Natural killer cell (primary cell): ENCODE data around the gene POU2F2. TPM values are rescaled to one million over a fixed set of nuclear protein-coding genes. Genes with fewer than 3 reads are reported as not detected.

Experiments used
- ATAC-seq, 3 donors: fragments of 150-1000 bp in 2 of 3; fragments of 200-7000 bp in 1 of 3; cut with Tn5 transposase; 1 replicate in 1 of 3; 2 replicates in 2 of 3; pipeline ENCODE4 v1.10.0; 2021; ENCODE audit warnings: mild to moderate bottlenecking in 2 of 3, moderate library complexity in 2 of 3
- DNase-seq, 2 donors: peaks; one replicate each; pipeline versions ENCODE4 v3.0.0 to v3.0.0-alpha.2; 2013 to 2021; ENCODE audit warnings: mixed read lengths in 1 of 2
- H3K27ac ChIP-seq: one replicate; pipeline ENCODE4 v1.5.1; 2013; ENCODE audit warnings: mild to moderate bottlenecking, low read length
- H3K27me3 ChIP-seq: one replicate; pipeline ENCODE4 v1.6.1; 2013; ENCODE audit warnings: low read length; ENCODE audit not compliant: control insufficient read depth, insufficient read depth
- H3K36me3 ChIP-seq: one replicate; pipeline ENCODE4 v1.6.1; 2013; ENCODE audit warnings: low read length; ENCODE audit not compliant: control insufficient read depth, insufficient read depth
- H3K4me1 ChIP-seq: one replicate; pipeline ENCODE4 v1.6.1; 2013; ENCODE audit warnings: low read length; ENCODE audit not compliant: control insufficient read depth, insufficient read depth
- H3K4me3 ChIP-seq: one replicate; pipeline ENCODE4 v1.5.1; 2013; ENCODE audit warnings: low read length
- H3K9me3 ChIP-seq: one replicate; pipeline ENCODE4 v1.6.1; 2013; ENCODE audit warnings: low read length; ENCODE audit not compliant: control insufficient read depth, insufficient read depth
- H3K27ac Mint-ChIP-seq, 2 donors: one replicate each; pipeline ENCODE4 v1.8.0; 2022; ENCODE audit warnings: mild to moderate bottlenecking in 2 of 2, mixed read lengths in 2 of 2, moderate library complexity in 1 of 2
- H3K27me3 Mint-ChIP-seq, 2 donors: one replicate each; pipeline ENCODE4 v1.8.0; 2022; ENCODE audit warnings: low read depth in 2 of 2, mixed read lengths in 2 of 2
- H3K36me3 Mint-ChIP-seq: one replicate; pipeline ENCODE4 v1.8.0; 2022; ENCODE audit warnings: mixed read lengths
- H3K4me1 Mint-ChIP-seq, 2 donors: one replicate each; pipeline ENCODE4 v1.8.0; 2022; ENCODE audit warnings: mixed read lengths in 2 of 2
- H3K4me3 Mint-ChIP-seq: one replicate; pipeline ENCODE4 v1.8.0; 2022; ENCODE audit warnings: mild to moderate bottlenecking, moderate library complexity, mixed read lengths
- H3K9me3 Mint-ChIP-seq, 2 donors: one replicate each; pipeline ENCODE4 v1.8.0; 2022; ENCODE audit warnings: mixed read lengths in 2 of 2
- WGBS: methylation state at CpG from one replicate; pipeline ENCODE4 v1.1.7; 2013; ENCODE audit warnings: missing lambda C conversion rate; ENCODE audit not compliant: insufficient coverage; 5-methylcytosine and 5-hydroxymethylcytosine counted together
- intact Hi-C: fragments of 100-400 bp; cut with micrococcal nuclease; formaldehyde crosslinking; loops from one replicate; pipeline ENCODE4 v1.14.2; 2022
- total RNA-seq, 4 donors: library from RNA; stranded (reverse); fragments of 120-200 nt in 1 of 4; gene quantifications; one replicate each; pipeline versions ENCODE4 v1.2.3 to v1.2.4, GENCODE V29; 2013 to 2022
- TF ChIP-seq, protein P1 (sequence below): fragments of 200-600 bp; IDR thresholded peaks from one replicate; pipeline ENCODE4 v1.8.0; 2022; ENCODE audit warnings: antibody characterized with exemption

The POU2F2 gene
- total RNA-seq, 3 donors from 2014 or later (not counting 1 experiment from before 2014, with no cell fraction given): 27.3 to 40.8 (median 29.3) TPM

DNA sequence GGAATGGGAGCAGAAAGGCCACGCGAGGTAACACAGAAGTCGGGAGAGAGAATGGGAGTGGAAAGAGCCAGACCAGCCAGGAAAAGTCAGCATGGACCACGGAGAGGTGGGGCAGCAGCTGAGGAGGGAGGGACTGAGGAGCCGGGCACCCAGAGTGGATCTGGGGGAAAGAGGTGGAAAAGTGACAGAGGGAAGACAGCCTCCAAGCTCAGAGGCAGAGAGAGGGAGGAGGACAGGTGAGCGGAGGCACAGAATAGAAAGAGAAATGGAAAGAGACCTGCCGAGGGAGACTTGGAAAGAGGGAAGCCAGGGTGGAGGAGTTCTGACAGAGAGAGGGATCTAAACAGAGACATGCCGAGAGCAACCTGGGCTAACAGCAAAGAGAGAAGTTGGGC, 63.9 kb downstream of the POU2F2 start:
- H3K4me3 ChIP-seq: no peak overlapping the region
- H3K36me3 ChIP-seq: no peaks in the 10 kb centered on the region
- H3K4me1 ChIP-seq: peaks cover 8% of the 10 kb centered on the region
- intact Hi-C loops: no loop called here
- TF ChIP-seq, protein P1, sequence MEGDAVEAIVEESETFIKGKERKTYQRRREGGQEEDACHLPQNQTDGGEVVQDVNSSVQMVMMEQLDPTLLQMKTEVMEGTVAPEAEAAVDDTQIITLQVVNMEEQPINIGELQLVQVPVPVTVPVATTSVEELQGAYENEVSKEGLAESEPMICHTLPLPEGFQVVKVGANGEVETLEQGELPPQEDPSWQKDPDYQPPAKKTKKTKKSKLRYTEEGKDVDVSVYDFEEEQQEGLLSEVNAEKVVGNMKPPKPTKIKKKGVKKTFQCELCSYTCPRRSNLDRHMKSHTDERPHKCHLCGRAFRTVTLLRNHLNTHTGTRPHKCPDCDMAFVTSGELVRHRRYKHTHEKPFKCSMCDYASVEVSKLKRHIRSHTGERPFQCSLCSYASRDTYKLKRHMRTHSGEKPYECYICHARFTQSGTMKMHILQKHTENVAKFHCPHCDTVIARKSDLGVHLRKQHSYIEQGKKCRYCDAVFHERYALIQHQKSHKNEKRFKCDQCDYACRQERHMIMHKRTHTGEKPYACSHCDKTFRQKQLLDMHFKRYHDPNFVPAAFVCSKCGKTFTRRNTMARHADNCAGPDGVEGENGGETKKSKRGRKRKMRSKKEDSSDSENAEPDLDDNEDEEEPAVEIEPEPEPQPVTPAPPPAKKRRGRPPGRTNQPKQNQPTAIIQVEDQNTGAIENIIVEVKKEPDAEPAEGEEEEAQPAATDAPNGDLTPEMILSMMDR: no peak
- Mint-ChIP-seq H3K36me3 (no peaks in the 10 kb centered on the region), H3K9me3 (no peaks in the 10 kb centered on the region), H3K27me3 (peaks cover 0 to 16% of the 10 kb centered on the region in 2 donors), H3K4me3 (no peak overlapping the region), H3K4me1 (no peaks in the 10 kb centered on the region), H3K27ac (no peak overlapping the region)
- H3K27ac ChIP-seq: no peak overlapping the region
- 70% methylated on average over 8 of the region's 8 CpGs for WGBS
- peaks cover 10% of the 10 kb centered on the region for H3K27me3 ChIP-seq
- no peak for ATAC-seq
- no peak for DNase-seq
- no peaks in the 10 kb centered on the region for H3K9me3 ChIP-seq

DNA sequence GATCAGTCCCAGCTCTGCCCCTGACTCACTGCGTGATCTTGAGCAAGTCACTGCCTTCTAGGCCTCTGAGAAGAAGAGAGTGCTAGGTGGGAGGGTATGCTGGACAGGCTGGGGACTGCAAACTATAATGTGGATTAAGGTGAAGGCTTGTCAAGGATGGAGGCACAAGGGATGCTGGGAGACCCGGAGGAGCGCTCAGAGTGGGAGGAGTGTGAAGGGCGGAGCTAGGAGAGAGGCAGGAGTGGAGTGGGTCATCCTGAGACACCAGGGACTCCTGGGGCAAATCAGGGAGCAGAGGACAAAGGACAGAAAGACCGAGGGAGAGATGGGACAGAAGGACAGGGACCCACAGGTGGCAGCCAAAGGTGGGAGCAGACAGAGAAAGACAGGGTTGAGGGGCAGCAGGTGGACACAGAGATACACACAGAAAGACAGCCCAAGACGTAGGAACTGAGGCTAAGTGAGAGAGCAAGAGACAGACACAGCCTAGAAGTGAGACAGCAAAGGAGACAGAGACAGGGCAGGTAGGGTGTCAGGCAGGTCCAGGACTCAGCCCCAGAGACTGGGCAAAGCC, 64.8 kb downstream of the POU2F2 start:
- ATAC-seq (no peak), DNase-seq (no peak)
- no peak overlapping the region for H3K27ac Mint-ChIP-seq
- H3K4me1 ChIP-seq: peaks cover 8% of the 10 kb centered on the region
- H3K36me3 Mint-ChIP-seq: no peaks in the 10 kb centered on the region
- WGBS: 88% methylated on average over 6 of the region's 6 CpGs
- no peaks in the 10 kb centered on the region for H3K9me3 ChIP-seq
- no peak overlapping the region for H3K4me3 ChIP-seq
- no peak overlapping the region for H3K27ac ChIP-seq
- H3K4me3 Mint-ChIP-seq: no peak overlapping the region
- intact Hi-C loops: no loop called here
- peaks cover 0 to 16% of the 10 kb centered on the region in 2 donors for H3K27me3 Mint-ChIP-seq
- no peaks in the 10 kb centered on the region for H3K4me1 Mint-ChIP-seq
- TF ChIP-seq, protein P1: no peak
- H3K36me3 ChIP-seq: no peaks in the 10 kb centered on the region
- no peaks in the 10 kb centered on the region for H3K9me3 Mint-ChIP-seq
- peaks cover 10% of the 10 kb centered on the region for H3K27me3 ChIP-seq

DNA sequence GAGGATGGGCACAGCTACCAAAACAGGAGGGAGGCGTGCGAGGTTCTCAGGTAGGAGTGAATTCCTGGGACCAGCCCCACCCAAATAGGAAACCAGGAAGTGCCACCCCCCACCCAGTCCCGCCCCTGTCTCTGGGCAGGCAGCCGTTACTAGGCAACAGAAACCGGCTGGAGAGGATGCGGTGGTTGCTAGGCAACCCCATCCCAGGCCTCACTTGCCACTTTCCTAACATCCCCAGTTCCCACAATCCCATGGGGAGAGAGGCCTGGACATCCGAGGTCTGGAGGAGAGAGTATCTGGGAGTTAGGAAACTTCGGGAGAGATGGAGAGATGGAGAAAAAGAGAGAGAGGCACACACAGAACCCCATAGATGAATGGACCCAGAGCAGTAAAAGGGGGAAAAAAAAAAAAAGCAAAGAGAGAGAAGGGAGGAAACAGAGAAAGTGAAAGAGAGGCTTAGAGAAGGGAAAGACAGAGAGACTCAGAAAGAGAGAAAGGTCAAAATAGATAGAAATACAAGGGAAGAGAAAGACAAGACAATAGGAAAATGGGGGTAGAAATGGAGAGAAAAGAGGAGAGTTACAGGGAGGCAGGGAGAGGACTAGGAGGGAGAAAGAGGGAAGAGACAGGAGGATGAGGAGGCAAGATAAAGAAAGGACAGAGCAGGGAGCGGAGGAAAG, 66.0 kb downstream of the POU2F2 start:
- Histone ChIP-seq H3K36me3 (no peaks in the 10 kb centered on the region), H3K27me3 (peaks cover 10% of the 10 kb centered on the region), H3K4me1 (peaks cover 8% of the 10 kb centered on the region), H3K27ac (no peak overlapping the region), H3K4me3 (no peak overlapping the region), H3K9me3 (no peaks in the 10 kb centered on the region)
- H3K9me3 Mint-ChIP-seq: no peaks in the 10 kb centered on the region
- intact Hi-C loops: no loop called here
- ATAC-seq (no peak), DNase-seq (no peak)
- 84% methylated on average over 6 of the region's 9 CpGs for WGBS
- TF ChIP-seq, protein P1: no peak
- peaks cover 0 to 10% of the 10 kb centered on the region in 2 donors for H3K27me3 Mint-ChIP-seq
- no peaks in the 10 kb centered on the region for H3K36me3 Mint-ChIP-seq
- H3K27ac Mint-ChIP-seq: no peak overlapping the region
- no peaks in the 10 kb centered on the region for H3K4me1 Mint-ChIP-seq
- H3K4me3 Mint-ChIP-seq: no peak overlapping the region
